Astrocyte of the spinal cord (primary cell): ENCODE data around the gene DNAJA4.

Source experiments
- DNase-seq: peaks from one replicate; pipeline ENCODE4 v3.0.0; 2011; ENCODE audit warnings: low read depth, low spot score
- H3K4me3 ChIP-seq: 2 replicates; pipeline ENCODE4 v1.5.1; 2011; ENCODE audit warnings: low read depth, mild to moderate bottlenecking, low read length, moderate library complexity
- in situ Hi-C: cut with HindIII; loops from 2 replicates; pipeline ENCODE4 v1.10.0; 2017; ENCODE audit warnings: low sequenced_read_pairs
- TF ChIP-seq, protein P1 (sequence below): IDR thresholded peaks from 2 replicates; pipeline ENCODE4 v1.5.1; 2012; ENCODE audit warnings: low read depth, mild to moderate bottlenecking, low read length, inconsistent platforms

The DNAJA4 gene

DNA sequence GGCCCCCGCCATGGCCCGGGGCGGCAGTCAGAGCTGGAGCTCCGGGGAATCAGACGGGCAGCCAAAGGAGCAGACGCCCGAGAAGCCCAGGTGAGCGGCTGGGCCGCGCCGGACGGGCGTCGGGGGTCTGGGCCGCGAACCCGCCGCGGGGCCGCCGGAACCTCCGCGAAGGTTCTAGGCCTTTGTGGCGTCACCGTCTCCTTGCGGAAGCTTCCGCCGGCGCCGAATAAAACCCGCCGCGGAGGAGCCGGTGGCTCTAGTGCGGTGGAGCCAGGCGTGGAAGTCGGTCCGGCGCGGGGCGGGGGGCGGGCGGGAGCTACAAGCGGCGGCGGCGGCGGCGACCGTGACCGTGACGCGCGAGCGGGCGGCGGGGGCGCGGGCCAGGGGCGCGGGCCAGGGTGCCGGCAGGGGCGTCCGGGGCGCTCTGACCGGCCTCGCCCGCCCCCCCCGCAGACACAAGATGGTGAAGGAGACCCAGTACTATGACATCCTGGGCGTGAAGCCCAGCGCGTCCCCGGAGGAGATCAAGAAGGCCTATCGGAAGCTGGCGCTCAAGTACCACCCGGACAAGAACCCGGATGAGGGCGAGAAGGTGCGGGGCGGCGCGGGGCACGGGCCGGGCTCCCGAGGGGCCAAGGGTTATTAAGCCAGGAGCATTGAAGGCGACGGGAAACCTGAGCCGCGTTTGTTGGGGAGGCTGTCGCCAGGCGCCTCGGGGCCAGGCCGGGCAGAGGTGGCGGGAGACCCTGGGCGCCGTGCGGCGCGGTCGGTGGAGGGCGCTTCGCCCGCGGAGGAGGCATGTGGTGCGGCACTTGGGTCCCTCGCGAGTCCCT, at the start of gene DNAJA4:
Gene DNAJA4 (plus strand): TSS at position 259 of the 833 bp plus-strand sequence. CDS start 202 bp downstream, at position 461.
- TF ChIP-seq, protein P1, sequence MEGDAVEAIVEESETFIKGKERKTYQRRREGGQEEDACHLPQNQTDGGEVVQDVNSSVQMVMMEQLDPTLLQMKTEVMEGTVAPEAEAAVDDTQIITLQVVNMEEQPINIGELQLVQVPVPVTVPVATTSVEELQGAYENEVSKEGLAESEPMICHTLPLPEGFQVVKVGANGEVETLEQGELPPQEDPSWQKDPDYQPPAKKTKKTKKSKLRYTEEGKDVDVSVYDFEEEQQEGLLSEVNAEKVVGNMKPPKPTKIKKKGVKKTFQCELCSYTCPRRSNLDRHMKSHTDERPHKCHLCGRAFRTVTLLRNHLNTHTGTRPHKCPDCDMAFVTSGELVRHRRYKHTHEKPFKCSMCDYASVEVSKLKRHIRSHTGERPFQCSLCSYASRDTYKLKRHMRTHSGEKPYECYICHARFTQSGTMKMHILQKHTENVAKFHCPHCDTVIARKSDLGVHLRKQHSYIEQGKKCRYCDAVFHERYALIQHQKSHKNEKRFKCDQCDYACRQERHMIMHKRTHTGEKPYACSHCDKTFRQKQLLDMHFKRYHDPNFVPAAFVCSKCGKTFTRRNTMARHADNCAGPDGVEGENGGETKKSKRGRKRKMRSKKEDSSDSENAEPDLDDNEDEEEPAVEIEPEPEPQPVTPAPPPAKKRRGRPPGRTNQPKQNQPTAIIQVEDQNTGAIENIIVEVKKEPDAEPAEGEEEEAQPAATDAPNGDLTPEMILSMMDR: peak; percentile 16
- in situ Hi-C loops: no loop called here
- DNase-seq: peak; percentile 8
- peak within 1 kb of the TSS; percentile 45 for H3K4me3 ChIP-seq

DNA sequence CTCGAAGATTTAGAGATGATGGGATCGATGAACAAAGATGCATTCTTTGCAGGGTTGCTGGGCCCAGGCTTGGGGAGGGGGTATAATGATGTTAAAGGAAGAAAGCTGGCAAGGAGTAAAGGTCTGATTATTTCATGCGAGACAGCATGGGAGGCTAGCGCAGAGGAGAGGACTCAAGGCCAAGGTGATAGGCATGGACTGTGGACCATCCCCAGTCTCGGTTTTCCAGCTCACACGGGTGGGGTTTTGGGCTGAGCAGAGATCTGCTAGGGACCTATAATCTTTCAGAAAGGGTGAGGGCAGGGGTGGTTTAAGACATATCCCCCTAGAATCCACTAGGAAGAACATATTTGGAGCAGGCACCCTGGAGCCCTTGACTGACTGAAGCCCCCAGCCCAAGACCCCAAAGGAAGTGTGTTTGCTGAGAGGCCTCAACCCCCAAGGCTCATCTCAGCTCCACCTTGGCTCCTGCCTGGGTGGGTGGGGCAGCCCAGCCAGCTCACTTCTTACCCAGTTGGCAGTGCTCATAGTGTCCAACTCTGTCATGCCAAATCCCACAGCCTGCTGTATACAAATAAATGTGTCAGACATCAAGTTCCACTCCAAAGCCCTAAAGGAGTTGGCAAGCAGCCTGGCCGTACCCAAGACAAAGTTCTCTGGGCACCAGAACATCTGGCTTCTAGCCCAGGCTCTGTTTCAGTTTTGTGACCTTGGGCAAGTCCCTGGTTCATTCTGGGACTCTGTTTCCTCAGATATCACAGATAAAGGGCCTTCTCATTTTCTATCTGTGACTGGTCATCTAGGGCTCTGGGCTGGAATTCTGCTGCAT, 47.9 kb upstream of the DNAJA4 start:
- no peak overlapping the region for H3K4me3 ChIP-seq
- no peak for DNase-seq
- TF ChIP-seq, protein P1: no peak
- in situ Hi-C loops: no loop called here

DNA sequence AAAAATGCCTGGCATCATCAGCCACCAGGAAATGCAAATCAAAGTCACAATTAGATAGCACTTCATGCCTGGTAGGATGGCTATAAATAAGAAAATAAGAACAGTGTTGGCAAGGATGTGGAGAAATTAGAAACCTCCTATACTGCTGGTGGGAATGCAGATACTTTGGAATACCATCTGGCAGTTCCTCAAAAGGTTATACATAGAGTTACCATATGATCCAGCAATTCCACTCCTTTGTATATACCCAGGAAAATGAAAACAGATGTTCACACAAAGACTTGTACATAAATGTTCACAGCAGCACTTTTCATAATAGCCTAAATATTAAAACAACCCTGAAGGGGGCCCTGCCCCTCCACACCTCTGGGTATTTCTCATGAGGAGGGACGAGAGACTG, 43.6 kb upstream of the DNAJA4 start:
- in situ Hi-C loops: no loop called here
- DNase-seq: no peak
- no peak overlapping the region for H3K4me3 ChIP-seq
- TF ChIP-seq, protein P1: no peak

DNA sequence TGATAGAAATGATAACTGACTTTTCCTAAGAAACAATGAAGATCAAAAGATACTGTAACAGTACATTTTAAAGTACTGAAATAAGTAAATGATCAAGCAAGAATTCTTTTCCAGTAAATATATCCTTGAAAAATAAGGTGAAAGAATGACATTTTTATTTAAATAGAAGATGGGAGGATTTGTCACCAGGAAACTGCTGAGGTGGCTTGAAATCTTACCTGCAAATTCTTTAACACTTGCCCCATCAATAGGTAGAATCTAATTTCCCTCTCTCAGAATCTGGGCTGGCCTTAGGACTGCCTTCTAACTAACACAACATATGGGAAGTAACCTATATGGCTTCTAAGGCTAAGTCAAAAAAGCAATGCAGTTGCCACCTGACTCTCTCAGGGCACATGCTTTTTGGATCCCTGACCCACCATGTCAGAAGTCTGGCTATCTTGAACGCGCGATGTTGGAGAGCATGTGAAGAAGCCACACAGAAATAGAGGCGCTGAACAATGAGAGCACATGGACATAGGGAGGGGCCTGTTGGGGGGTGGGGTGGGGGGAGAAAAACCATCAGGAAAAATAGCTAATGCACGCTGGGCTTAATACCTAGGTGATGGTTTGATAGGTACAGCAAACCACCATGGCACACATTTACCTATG, 41.5 kb upstream of the DNAJA4 start:
- DNase-seq: no peak
- TF ChIP-seq, protein P1: no peak
- H3K4me3 ChIP-seq: no peak overlapping the region
- in situ Hi-C loops: no loop called here

DNA sequence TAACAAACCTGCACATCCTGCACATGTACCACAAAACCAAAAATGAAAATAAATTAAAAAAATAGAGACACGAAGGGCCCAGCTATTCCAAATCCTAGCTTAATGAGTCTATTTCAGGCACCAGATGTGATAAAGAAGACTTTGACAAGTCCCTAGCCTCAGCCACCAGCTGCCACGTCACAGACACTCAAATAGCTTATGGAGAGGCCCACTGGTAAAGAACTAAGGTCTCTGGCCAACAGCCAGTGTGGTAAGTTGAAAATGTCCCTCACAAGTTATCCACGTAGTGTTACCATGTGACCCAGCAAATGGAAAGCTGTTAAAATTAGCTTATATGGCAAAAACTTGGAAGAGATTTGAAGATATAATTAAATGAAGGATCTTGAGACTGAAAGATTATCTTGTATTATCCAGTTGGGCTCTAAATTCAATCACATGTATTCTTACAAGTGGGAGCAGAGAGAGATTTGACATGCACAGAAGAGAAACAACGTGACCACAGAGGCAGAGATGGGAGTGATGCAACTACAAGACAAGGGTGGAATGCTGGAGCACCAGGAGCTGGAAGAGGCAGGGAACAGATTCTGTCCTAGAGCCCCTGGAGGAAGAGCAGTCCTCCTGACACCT, 40.9 kb upstream of the DNAJA4 start:
- in situ Hi-C loops: no loop called here
- TF ChIP-seq, protein P1: no peak
- no peak overlapping the region for H3K4me3 ChIP-seq
- DNase-seq: no peak

DNA sequence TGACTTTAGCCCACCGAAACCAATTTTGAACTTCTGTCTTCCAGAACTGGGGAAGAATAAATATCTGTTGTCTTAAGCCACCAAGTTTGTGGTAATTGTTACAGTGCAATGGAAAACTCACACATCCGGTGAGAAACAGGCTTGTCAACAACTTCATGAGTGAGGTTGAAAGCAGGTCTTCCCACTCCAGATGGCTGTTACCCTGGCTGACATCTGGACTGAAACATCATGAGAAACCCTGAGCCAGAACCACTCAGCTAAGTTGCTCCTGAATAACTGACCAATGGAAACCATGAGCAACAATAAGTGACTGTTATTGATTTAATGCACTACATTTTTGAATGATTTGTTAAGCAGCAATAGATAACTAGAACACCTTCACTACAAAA, 40.3 kb upstream of the DNAJA4 start:
- TF ChIP-seq, protein P1: no peak
- DNase-seq: no peak
- in situ Hi-C loops: no loop called here

More for the DNA sequence above, 40.3 kb upstream of the DNAJA4 start:
- no peak overlapping the region for H3K4me3 ChIP-seq
